Activated CD4-positive, alpha-beta T cell treated with anti-CD3 and anti-CD28 coated beads, Interleukin-2, Interleukin-4, amounts not matched to agents 100 ng/mL and 50 ng/mL, durations not matched to agents 16 hours and 8 hours (primary cell): ENCODE measurements around the gene LCE5A.
"Not testable (repeated sequence)": the region's sequence is repeated elsewhere in the genome, so short reads cannot be mapped to it uniquely, and the experiment has no call there.

Experiments used
- DNase-seq: peaks from one replicate; pipeline ENCODE4 v3.0.0-alpha.2; 2020; ENCODE audit warnings: low spot score

The LCE5A gene

DNA sequence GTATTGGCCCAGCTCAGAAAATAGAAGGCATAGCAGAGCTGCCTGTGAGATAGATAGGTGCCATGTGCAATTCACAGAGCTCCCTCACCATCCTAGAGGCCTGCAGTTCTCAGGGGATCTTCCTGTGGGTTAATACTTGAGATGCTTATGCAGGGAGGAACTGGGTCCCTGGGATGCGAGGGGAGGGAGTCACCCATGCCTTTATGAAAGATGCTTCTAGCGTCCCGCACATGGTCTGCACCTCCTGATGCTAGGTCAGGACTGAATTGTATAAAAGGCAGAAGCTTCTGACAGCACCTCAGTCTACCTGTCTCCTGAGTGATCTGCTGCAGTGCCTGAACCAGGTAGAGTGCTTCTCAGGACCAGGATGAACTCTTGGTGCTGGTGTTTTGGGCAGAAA lies at the start of gene LCE5A:
Gene LCE5A (plus strand): TSS at position 301 of the 400 bp plus-strand sequence. CDS start 732 bp downstream, outside the sequence.
- no peak for DNase-seq

GRCh38 chr1:152461544-152461943 lies 49.1 kb upstream of the LCE5A start:
- peak; percentile 70 for DNase-seq

DNA sequence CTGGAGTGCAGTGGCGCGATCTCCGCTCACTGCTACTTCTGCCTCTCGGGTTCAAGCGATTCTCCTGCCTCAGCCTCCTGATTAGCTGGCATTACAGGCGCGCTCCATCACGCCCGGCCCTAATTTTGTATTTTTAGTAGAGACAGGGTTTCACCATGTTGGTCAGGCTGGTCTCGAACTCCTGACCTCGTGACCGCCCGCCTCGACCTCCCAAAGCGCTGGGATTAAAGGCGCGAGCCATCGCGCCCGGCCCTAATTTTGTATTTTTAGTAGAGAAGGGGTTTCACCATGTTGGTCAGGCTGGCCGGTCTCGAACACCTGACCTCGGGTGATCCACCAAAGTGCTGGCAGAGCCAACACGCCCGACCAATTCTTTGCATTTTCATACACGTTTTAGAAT lies 48.0 kb upstream of the LCE5A start:
- no peak for DNase-seq

DNA sequence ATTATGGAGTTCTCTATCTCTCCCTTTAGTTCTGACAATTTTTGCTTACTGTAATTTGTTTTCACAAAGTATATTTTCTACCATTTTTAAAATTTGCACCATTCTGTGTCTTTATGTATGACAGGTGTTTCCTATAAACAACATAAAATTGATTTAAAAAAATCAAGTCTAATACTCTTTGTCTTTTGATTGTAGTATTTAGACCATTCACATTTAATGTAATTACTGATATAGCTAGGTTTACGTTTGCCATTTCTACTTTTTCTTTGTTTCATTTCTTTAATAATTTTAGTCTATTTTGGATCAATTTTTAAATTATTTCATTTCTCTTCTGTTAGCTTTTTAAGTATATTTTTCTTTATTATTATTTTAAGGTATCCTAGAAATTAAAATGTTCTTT lies 44.4 kb upstream of the LCE5A start:
- DNase-seq, result no peak

GRCh38 chr1:152473887-152474537 lies 36.6 kb upstream of the LCE5A start:
- no peak for DNase-seq

- DNase-seq, result peak; percentile 57
Observed at GRCh38 chr1:152479792-152480595, 30.6 kb upstream of the LCE5A start.

- DNase-seq, result no peak
Observed at GRCh38 chr1:152481869-152482664, 28.5 kb upstream of the LCE5A start.

DNA sequence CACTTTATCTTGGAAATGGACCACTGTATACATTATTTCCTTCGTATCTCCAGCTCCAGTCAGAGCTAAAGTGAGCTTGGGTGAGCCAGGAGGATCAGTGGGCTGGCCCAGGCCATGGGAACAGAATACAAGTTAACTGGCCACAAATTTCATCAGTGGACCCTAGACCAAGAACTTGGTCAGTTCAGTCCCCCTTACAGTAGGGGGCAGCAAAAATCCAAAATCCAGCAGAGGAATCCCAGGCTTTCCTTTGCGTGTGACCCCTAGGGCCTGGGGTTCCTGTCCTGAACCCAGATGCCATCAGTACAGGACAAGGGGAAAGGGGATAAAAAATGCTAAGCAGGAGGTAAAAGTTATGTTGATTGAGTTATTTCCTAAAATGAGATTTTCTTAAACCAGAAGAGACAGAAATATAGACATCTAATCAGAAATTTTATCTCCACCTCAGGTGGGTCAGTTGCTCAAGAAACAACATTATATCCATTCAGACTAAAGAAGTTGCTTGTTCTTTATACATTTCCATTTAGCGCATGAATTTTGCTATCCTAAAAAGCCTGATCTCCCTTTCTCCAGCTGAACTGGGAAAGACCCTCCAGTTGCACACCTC lies 24.1 kb upstream of the LCE5A start:
- DNase-seq, result no peak

DNA sequence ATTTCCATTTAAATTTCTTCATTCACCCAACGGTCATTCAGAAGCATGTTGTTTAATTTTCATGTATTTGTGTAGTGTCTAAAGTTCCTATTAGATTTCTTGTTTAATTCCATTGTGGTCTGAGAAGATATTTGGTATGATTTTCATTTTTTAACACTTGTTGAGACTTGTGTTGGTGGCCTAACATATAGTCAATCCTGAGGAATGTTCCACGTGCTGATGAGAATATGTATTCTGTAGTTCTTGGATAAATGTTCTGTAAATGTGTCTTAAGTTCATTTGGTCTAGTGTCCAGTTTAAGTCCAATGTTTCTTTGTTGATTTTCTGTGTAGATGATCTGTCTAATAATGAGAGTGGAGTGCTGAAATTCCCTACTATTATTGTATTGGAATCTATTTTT lies 22.7 kb upstream of the LCE5A start:
- DNase-seq, result no peak

DNA sequence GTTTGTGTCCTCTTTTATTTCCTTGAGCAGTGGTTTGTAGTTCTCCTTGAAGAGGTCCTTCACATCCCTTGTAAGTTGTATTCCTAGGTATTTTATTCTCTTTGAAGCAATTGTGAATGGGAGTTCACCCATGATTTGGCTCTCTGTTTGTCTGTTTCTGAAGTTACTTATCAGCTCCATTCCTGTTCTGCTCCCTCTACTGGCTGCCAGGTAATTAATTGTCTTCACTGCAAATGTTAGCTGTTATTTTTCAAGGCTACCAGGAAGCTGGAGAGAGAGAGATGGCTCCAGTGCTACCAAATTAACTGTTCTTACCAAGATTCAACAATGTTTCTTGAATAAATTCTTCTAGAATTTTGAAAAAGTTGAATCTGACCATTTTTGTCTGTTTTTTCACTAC lies 19.1 kb upstream of the LCE5A start:
- DNase-seq, result not testable (repeated sequence)

GRCh38 chr1:152495066-152495675 lies 15.4 kb upstream of the LCE5A start:
- DNase-seq, result peak; percentile 54

- DNase-seq, result peak; percentile 4
Observed at GRCh38 chr1:152497273-152497672, 13.3 kb upstream of the LCE5A start.

- DNase-seq, result no peak
Observed at GRCh38 chr1:152501704-152502103, 8.9 kb upstream of the LCE5A start.

GRCh38 chr1:152502496-152503180 lies 8.0 kb upstream of the LCE5A start:
- no peak for DNase-seq

- no peak for DNase-seq
Observed at GRCh38 chr1:152505083-152505482, 5.5 kb upstream of the LCE5A start.

DNA sequence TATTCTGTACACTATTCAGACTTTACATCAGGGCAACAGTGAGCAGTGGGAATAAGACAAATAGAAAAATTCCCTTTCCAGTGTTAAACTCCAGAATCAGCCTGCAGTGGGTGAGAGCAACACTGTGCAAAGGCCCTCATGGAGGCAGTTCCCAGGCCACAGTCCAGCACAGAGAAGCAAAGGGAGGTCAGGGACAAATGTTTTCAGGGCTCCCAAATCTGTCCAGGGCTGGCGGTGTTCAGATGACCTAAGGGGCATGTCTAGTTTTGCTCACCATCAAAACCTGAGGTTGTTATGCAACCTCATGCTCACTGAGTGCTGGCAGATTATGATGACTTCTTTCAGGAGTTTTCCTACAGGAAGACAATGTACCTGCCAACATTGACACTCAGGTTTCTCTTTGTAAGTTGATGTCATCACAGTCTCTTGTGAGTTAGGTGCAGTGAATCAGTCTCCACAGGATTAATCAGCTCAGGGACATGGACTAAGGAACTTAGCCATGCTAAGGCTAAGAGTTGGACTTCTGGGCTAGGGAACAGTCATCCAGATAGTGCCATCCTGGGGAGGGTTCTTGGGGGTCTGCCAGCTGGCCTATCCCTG lies 3.6 kb upstream of the LCE5A start:
- DNase-seq, result no peak

GRCh38 chr1:152511596-152511995 lies 993 bp downstream of the LCE5A start:
- DNase-seq, result no peak

GRCh38 chr1:152513081-152513480 lies 2.5 kb downstream of the LCE5A start:
- DNase-seq, result no peak

- no peak for DNase-seq
Observed at GRCh38 chr1:152514715-152515433, 4.3 kb downstream of the LCE5A start.

DNA sequence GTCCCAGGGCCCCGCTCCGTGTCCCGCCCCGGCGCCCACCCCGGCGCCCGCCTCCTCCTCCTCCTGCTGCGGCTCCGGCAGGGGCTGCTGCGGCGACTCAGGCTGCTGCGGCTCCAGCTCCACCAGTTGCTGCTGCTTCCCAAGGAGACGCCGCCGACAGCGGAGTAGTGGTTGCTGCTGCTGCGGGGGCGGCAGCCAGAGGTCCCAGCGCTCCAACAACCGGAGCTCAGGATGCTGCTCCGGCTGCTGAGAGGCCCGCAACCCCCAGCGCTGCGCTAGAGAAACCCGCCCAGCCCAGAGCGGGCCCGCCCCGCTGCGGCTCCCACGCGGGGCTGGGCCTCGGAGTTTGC lies 4.8 kb downstream of the LCE5A start:
- DNase-seq, result no peak
